Osteoblast (primary cell): ENCODE results near the gene ARL6IP4. TPM values are rescaled to one million over a fixed set of nuclear protein-coding genes. Genes with fewer than 3 reads are reported as not detected.
A peak's percentile ranks its signal among the peaks of the same experiment; 100 is the strongest.

ENCODE experiments used
- DNase-seq: peaks from one replicate; pipeline ENCODE4 v3.0.0; 2011; ENCODE audit warnings: low spot score, mixed read lengths; ENCODE audit not compliant: insufficient read length; ENCODE audit errors: missing footprints
- H2AFZ ChIP-seq: 2 replicates; pipeline ENCODE4 v1.6.0; 2011; ENCODE audit warnings: mild to moderate bottlenecking, low read length
- H3K27ac ChIP-seq: 2 replicates; pipeline ENCODE4 v1.5.1; 2011; ENCODE audit warnings: mild to moderate bottlenecking, low read depth, low read length, moderate library complexity
- H3K27me3 ChIP-seq: 2 replicates; pipeline ENCODE4 v1.6.0; 2012; ENCODE audit warnings: mild to moderate bottlenecking, control low read depth, inconsistent platforms, low read length, moderate library complexity; ENCODE audit not compliant: insufficient read depth
- H3K36me3 ChIP-seq: 2 replicates; pipeline ENCODE4 v1.5.1; 2011; ENCODE audit warnings: mild to moderate bottlenecking, low read length, control low read depth, moderate library complexity; ENCODE audit not compliant: insufficient read depth
- H3K4me1 ChIP-seq: 2 replicates; pipeline ENCODE4 v1.5.1; 2011; ENCODE audit warnings: mild to moderate bottlenecking, low read length, control low read depth, moderate library complexity; ENCODE audit not compliant: insufficient read depth
- H3K4me2 ChIP-seq: 2 replicates; pipeline ENCODE4 v1.6.0; 2011; ENCODE audit warnings: mild to moderate bottlenecking, low read length; ENCODE audit not compliant: insufficient read depth
- H3K4me3 ChIP-seq: fragments of 200-600 bp; sonication (generic); 3 replicates; pipeline ENCODE4 v1.5.1; 2012; ENCODE audit warnings: mild to moderate bottlenecking, low read length, inconsistent platforms; ENCODE audit not compliant: insufficient read depth
- H3K79me2 ChIP-seq: 2 replicates; pipeline ENCODE4 v1.6.0; 2012; ENCODE audit warnings: mild to moderate bottlenecking, low read length, control low read depth, inconsistent platforms; ENCODE audit not compliant: insufficient read depth
- H3K9me3 ChIP-seq: 2 replicates; pipeline ENCODE4 v1.5.1; 2011; ENCODE audit warnings: low read depth, low read length, control low read depth
- H4K20me1 ChIP-seq: 2 replicates; pipeline ENCODE4 v1.6.0; 2012; ENCODE audit warnings: mild to moderate bottlenecking, low read length, control low read depth; ENCODE audit not compliant: insufficient read depth
- total RNA-seq: library from RNA; depleted of rRNA; stranded (reverse); fragments of >200 nt; gene quantifications from 2 replicates; pipeline ENCODE4 v1.2.3, GENCODE V29; 2012
- TF ChIP-seq, protein P1 (sequence below): IDR thresholded peaks from 2 replicates; pipeline ENCODE4 v1.5.1; 2011; ENCODE audit warnings: mild to moderate bottlenecking, low read depth, low read length, moderate library complexity; ENCODE audit errors: extremely low read depth

The ARL6IP4 gene
- total RNA-seq, 1 donor: 118 TPM

DNA sequence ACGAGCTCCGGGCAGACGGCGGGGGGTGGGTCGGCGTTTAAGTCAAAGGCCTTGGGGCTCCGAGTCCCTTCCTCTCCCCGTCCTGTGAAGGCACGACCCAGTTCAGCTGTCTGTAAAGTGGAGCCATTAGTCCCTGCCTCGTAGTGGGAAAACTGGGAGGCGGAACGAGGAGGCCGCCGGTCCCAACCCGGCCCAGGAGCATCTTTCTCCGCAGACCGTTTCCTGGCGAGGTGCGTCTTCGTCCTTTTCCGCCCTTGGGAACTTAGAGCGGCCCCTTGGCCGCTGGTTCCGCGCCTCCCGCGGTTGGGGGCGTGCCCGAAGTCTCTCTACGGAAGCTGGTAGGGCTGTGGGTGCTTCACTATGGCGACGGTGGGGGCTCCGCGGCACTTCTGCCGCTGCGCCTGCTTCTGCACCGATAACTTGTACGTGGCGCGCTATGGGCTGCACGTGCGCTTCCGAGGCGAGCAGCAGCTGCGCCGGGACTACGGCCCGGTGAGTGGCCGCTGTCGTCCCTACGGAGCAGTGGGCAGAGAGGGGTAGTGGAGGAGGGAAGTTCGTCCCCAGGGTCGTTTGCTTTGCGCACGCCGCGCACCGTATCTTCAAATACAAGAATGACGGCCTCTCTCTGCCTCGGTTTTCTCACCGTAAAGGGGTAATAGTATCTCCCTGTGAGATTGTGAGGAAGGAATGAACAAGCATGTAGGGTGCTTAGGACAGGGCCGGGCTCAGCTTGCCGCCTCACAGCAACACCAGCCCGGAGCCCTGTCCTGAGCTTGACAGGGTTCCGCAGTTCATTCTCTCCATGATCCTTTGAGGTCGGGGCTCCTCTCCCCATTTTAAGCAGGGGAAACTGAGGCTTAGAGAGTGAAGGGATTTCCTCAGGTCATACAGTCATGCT, 5.3 kb upstream of the ARL6IP4 start, which contains the start of gene OGFOD2:
Gene OGFOD2 (plus strand): TSS at position 353 of the 898 bp plus-strand sequence. CDS start 8 bp downstream, at position 361.
- H3K27me3 ChIP-seq: no peaks in the 10 kb centered on the region
- H3K79me2 ChIP-seq: peaks cover 49% of the 10 kb centered on the region
- H3K4me2 ChIP-seq: peak within 1 kb of the TSS; percentile 97
- peaks cover 7% of the 10 kb centered on the region for H4K20me1 ChIP-seq
- peak within 1 kb of the TSS; percentile 93 for H3K27ac ChIP-seq
- peaks cover 6% of the 10 kb centered on the region for H3K36me3 ChIP-seq
- DNase-seq: peak; percentile 99
- peaks cover 23% of the 10 kb centered on the region for H3K4me1 ChIP-seq
- TF ChIP-seq, protein P1, sequence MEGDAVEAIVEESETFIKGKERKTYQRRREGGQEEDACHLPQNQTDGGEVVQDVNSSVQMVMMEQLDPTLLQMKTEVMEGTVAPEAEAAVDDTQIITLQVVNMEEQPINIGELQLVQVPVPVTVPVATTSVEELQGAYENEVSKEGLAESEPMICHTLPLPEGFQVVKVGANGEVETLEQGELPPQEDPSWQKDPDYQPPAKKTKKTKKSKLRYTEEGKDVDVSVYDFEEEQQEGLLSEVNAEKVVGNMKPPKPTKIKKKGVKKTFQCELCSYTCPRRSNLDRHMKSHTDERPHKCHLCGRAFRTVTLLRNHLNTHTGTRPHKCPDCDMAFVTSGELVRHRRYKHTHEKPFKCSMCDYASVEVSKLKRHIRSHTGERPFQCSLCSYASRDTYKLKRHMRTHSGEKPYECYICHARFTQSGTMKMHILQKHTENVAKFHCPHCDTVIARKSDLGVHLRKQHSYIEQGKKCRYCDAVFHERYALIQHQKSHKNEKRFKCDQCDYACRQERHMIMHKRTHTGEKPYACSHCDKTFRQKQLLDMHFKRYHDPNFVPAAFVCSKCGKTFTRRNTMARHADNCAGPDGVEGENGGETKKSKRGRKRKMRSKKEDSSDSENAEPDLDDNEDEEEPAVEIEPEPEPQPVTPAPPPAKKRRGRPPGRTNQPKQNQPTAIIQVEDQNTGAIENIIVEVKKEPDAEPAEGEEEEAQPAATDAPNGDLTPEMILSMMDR: no peak
- H3K9me3 ChIP-seq: no peaks in the 10 kb centered on the region
- peak within 1 kb of the TSS; percentile 98 for H2AFZ ChIP-seq
- H3K4me3 ChIP-seq: peak within 1 kb of the TSS; percentile 89

DNA sequence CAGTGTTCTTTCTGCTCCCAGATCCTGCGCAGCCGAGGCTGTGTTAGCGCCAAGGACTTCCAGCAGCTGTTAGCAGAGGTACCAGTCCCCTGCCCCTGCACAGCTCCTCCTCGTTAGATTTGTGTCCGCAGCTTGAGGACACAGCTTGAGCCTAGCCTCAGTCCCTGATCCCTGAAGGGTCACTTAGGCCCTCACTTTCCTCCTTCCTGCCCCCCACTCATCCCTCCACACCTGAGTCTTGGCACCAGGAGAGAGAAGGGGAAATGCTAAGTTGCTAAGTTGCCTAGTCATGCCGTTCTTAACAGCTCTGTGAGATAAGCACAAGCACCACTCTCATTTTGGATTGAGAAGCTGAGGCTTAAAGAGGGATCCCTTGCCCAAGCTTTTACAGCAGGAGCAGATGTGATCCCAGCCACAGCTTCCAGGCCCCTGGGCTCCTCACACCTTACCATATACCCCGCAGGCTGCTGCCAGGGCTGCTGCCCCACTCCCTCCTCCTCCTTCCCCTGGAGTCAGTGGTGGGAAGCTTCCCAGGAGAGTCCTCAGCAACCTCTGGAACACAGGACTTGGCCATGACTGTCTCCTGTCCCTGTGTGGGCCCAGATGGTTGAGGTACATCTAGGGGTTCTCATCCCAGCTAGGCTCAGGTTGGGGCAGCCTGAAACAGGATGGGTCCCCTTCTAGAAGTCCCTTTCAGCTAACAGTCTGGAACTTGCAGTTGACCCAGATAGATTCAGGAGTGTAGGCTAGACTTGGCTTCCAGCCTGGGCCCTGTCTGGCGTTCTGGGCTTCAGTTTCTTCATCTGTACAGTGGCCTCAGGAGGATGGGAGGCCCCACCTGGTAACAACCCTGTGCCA, 4.5 kb upstream of the ARL6IP4 start:
- H3K27ac ChIP-seq: peak overlapping the region; percentile 93
- H3K36me3 ChIP-seq: peaks cover 6% of the 10 kb centered on the region
- H3K79me2 ChIP-seq: peaks cover 56% of the 10 kb centered on the region
- peak overlapping the region; percentile 97 for H3K4me2 ChIP-seq
- H3K4me3 ChIP-seq: peak overlapping the region; percentile 89
- H3K9me3 ChIP-seq: no peaks in the 10 kb centered on the region
- TF ChIP-seq, protein P1: no peak
- no peaks in the 10 kb centered on the region for H3K27me3 ChIP-seq
- peaks cover 23% of the 10 kb centered on the region for H3K4me1 ChIP-seq
- H4K20me1 ChIP-seq: peaks cover 7% of the 10 kb centered on the region
- DNase-seq: peak; percentile 92
- H2AFZ ChIP-seq: peak overlapping the region; percentile 96

DNA sequence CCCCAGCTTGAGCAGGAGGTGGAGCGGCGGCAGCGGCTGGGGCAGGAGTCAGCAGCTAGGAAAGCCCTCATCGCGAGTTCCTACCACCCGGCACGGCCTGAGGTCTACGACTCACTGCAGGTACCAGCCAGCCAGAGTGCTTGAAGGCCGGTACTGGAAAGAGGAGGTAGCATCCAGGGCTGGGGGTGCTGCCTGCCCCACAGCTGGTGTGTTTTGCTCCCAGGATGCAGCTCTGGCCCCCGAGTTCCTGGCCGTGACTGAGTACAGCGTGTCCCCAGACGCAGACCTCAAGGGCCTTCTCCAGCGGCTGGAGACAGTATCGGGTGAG, 3.9 kb upstream of the ARL6IP4 start:
- H3K9me3 ChIP-seq: no peaks in the 10 kb centered on the region
- peak overlapping the region; percentile 93 for H3K27ac ChIP-seq
- H2AFZ ChIP-seq: no peak overlapping the region
- H3K4me3 ChIP-seq: peak overlapping the region; percentile 89
- H3K4me1 ChIP-seq: peaks cover 28% of the 10 kb centered on the region
- H3K27me3 ChIP-seq: no peaks in the 10 kb centered on the region
- H3K79me2 ChIP-seq: peaks cover 62% of the 10 kb centered on the region
- peak overlapping the region; percentile 97 for H3K4me2 ChIP-seq
- peaks cover 6% of the 10 kb centered on the region for H3K36me3 ChIP-seq
- peaks cover 11% of the 10 kb centered on the region for H4K20me1 ChIP-seq
- TF ChIP-seq, protein P1: no peak
- no peak for DNase-seq

DNA sequence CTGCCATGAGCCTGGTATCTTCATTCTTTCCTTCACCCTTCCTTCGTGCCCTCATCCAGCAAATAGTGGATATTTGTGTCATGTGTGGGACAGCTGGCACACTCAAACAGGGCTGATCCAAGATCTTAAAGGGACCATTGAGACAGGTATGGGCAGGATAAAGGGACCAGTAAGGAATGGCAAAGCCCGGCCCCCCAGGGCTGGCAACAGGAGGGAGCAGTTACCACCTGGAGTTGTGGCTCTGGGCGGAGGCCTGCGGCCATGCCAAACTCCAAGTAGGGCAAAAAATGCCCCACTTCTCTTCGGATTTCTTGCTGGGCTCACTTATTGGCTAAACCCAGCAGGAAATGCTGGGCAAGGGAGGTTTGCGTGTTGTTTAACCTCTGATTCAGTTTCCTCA, 3.3 kb upstream of the ARL6IP4 start:
- Histone ChIP-seq H2AFZ (no peak overlapping the region), H3K36me3 (peaks cover 6% of the 10 kb centered on the region), H3K27ac (no peak overlapping the region), H3K79me2 (peaks cover 67% of the 10 kb centered on the region), H3K9me3 (no peaks in the 10 kb centered on the region), H3K4me2 (no peak overlapping the region), H4K20me1 (peaks cover 16% of the 10 kb centered on the region), H3K27me3 (no peaks in the 10 kb centered on the region), H3K4me1 (peaks cover 34% of the 10 kb centered on the region), H3K4me3 (no peak overlapping the region)
- peak; percentile 37 for DNase-seq
- TF ChIP-seq, protein P1: no peak
